GM12891 (cell line): ENCODE results near the gene SLC19A1.

Source experiments
- POLR2A ChIP-seq: IDR thresholded peaks from 2 replicates; pipeline ENCODE4 v1.6.1; 2011; ENCODE audit warnings: low read depth, low read length, control low read depth
- POLR2AphosphoS5 ChIP-seq: IDR thresholded peaks from 2 replicates; pipeline ENCODE4 v1.6.1; 2011; ENCODE audit warnings: low read depth, low read length, control low read depth
- POU2F2 ChIP-seq: IDR thresholded peaks from 2 replicates; pipeline ENCODE4 v1.6.1; 2011; ENCODE audit warnings: low read depth, mild to moderate bottlenecking, control low read depth, low read length, moderate library complexity
- SPI1 ChIP-seq: IDR thresholded peaks from 2 replicates; pipeline ENCODE4 v1.6.1; 2011; ENCODE audit warnings: low read depth, low read length, control low read depth
- TAF1 ChIP-seq: IDR thresholded peaks from 2 replicates; pipeline ENCODE4 v1.6.1; 2011; ENCODE audit warnings: low read depth, low read length, control low read depth

- TF ChIP-seq POLR2A: no peak
- TF ChIP-seq POLR2AphosphoS5: no peak
- TF ChIP-seq SPI1: no peak
- no peak for TF ChIP-seq TAF1
- no peak for TF ChIP-seq POU2F2
Observed at GRCh38 chr21:45519182-45519581, 23.1 kb downstream of the SLC19A1 start.
